Measurements from ENCODE around the gene CPNE9.

CPNE9 gene

DNA sequence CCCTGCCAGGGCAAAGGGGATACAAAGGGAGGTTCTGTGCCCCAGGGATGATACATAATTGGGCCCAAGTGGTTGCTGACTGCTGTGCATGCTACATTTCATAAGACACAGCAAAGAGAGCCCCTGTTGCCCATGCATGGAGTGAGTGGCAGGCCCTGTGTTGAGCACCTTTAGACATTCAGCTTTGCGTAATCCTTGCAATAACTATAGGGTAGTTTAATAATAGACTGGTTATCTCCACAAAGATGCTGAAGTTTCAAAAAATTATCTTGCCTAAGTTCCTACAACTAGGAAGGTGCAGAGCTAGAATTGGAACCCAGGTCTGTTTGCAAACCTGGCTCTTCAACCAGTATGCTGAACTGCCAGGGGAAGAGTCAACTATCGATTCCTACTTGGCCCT lies 44.4 kb downstream of the CPNE9 start:
- H4K20me1 ChIP-seq (ENCODE audit: low read depth, low read length): no peaks in the 10 kb centered on the region
- H3F3A ChIP-seq (ENCODE audit: insufficient read depth): peaks cover 12% of the 10 kb centered on the region; the same call in 1 of the 2 replicates
- no peak overlapping the region for H3K27ac ChIP-seq (ENCODE audit: low read depth, low read length)
- H3K4me2 ChIP-seq (ENCODE audit: low read depth, low read length, poor library complexity, severe bottlenecking): no peak overlapping the region
- no peak for TF ChIP-seq EZH2phosphoT487 (conservative IDR thresholded peaks at IDR 0.05; ENCODE audit: low read length)
- TF ChIP-seq, protein P1, sequence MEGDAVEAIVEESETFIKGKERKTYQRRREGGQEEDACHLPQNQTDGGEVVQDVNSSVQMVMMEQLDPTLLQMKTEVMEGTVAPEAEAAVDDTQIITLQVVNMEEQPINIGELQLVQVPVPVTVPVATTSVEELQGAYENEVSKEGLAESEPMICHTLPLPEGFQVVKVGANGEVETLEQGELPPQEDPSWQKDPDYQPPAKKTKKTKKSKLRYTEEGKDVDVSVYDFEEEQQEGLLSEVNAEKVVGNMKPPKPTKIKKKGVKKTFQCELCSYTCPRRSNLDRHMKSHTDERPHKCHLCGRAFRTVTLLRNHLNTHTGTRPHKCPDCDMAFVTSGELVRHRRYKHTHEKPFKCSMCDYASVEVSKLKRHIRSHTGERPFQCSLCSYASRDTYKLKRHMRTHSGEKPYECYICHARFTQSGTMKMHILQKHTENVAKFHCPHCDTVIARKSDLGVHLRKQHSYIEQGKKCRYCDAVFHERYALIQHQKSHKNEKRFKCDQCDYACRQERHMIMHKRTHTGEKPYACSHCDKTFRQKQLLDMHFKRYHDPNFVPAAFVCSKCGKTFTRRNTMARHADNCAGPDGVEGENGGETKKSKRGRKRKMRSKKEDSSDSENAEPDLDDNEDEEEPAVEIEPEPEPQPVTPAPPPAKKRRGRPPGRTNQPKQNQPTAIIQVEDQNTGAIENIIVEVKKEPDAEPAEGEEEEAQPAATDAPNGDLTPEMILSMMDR (IDR thresholded peaks at IDR 0.05; ENCODE audit: insufficient read depth, low read length, poor library complexity, severe bottlenecking): no peak
- no peaks in the 10 kb centered on the region for H3K9me3 ChIP-seq (ENCODE audit: insufficient read depth, low read length)
- no peaks in the 10 kb centered on the region for H3K36me3 ChIP-seq (ENCODE audit: low read length)
- no peak overlapping the region for H3K4me3 ChIP-seq (ENCODE audit: insufficient read depth, low read length, poor library complexity, severe bottlenecking)
- H3K9ac ChIP-seq (ENCODE audit: low read length): no peak overlapping the region
- H2AFZ ChIP-seq (ENCODE audit: low read depth, low read length, severe bottlenecking): no peak overlapping the region
- H3K27me3 ChIP-seq (ENCODE audit: low read length): no peaks in the 10 kb centered on the region
- peaks cover 20% of the 10 kb centered on the region for H3K79me2 ChIP-seq (ENCODE audit: insufficient read depth, low read length)
- no peaks in the 10 kb centered on the region for H3K9me2 ChIP-seq (replicated peaks; ENCODE audit: insufficient read depth, low read length)

DNA sequence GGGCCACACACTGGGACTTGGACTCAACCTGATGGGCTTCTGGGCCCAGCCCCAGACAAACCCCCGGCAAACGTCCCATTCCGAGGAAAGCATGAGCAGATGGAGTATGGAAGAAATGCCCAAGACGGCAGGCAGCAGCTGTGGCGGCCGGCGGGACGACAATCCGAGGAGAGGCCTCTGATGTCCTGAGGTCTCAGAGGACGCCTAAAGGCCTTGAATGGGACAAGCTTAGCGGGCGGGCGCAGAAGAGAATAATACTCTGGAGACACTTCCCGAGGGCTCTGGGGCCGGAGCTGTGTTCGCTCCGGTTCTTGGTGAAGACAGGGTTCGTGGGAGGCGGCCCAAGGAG lies 45.6 kb downstream of the CPNE9 start:
- Histone ChIP-seq H3K9me2 (replicated peaks; ENCODE audit: insufficient read depth, low read length) (no peaks in the 10 kb centered on the region), H3K27me3 (ENCODE audit: low read length) (no peaks in the 10 kb centered on the region), H4K20me1 (ENCODE audit: low read depth, low read length) (no peaks in the 10 kb centered on the region), H3K4me2 (ENCODE audit: low read depth, low read length, poor library complexity, severe bottlenecking) (peak overlapping the region; percentile 85), H3K27ac (ENCODE audit: low read depth, low read length) (peak overlapping the region; percentile 89), H3K36me3 (ENCODE audit: low read length) (no peaks in the 10 kb centered on the region), H3F3A (ENCODE audit: insufficient read depth) (peaks cover 12% of the 10 kb centered on the region; the same call in 1 of the 2 replicates), H3K9ac (ENCODE audit: low read length) (peak overlapping the region; percentile 81), H3K4me3 (ENCODE audit: insufficient read depth, low read length, poor library complexity, severe bottlenecking) (peak overlapping the region; percentile 53), H2AFZ (ENCODE audit: low read depth, low read length, severe bottlenecking) (peak overlapping the region; percentile 67), H3K9me3 (ENCODE audit: insufficient read depth, low read length) (no peaks in the 10 kb centered on the region), H3K79me2 (ENCODE audit: insufficient read depth, low read length) (peaks cover 20% of the 10 kb centered on the region)
- TF ChIP-seq, protein P1 (IDR thresholded peaks at IDR 0.05; ENCODE audit: insufficient read depth, low read length, poor library complexity, severe bottlenecking): no peak
- no peak for TF ChIP-seq EZH2phosphoT487 (conservative IDR thresholded peaks at IDR 0.05; ENCODE audit: low read length)

DNA sequence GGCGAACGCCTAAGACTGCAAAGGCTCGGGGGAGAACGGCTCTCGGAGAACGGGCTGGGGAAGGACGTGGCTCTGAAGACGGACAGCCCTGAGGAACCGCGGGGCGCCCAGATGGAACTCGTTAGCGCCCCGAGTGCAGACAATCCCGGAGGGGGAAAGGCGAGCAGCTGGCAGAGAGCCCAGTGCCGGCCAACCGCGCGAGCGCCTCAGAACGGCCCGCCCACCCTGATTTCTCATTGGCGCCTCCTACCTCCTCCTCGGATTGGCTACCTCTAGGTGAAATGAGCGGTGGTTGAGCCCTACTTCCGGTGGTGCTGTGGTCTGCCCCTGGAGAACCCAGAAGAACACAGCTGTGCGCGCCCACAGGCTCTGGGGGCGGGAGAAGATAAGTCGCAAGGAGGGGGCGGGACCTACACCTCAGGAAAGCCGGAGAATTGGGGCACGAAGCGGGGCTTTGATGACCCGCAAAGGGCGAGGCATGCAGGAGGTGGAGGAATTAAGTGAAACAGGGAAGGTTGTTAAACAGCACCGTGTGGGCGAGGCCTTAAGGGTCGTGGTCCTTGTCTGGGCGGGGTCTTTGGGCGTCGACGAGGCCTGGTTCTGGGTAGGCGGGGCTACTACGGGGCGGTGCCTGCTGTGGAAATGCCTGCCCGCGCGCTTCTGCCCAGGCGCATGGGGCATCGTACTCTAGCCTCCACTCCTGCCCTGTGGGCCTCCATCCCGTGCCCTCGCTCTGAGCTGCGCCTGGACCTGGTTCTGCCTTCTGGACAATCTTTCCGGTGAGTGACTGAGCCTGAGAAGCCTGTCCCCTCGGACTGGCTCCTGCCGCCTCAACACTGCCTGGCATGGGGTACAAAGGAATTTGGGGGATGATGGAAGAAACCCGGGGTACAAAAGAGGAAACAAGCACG lies 46.3 kb downstream of the CPNE9 start, which contains the start of gene OGG1:
TSS of gene OGG1 (plus strand) at position 308 of the 911 bp plus-strand sequence. CDS start at position 643, 335 bp downstream.
- H3K4me2 ChIP-seq (ENCODE audit: low read depth, low read length, poor library complexity, severe bottlenecking): peak within 1 kb of the TSS; percentile 85
- H3K9me2 ChIP-seq (replicated peaks; ENCODE audit: insufficient read depth, low read length): no peaks in the 10 kb centered on the region
- H3K79me2 ChIP-seq (ENCODE audit: insufficient read depth, low read length): peaks cover 20% of the 10 kb centered on the region
- H3F3A ChIP-seq (ENCODE audit: insufficient read depth): peaks cover 12% of the 10 kb centered on the region; the same call in 1 of the 2 replicates
- no peaks in the 10 kb centered on the region for H3K36me3 ChIP-seq (ENCODE audit: low read length)
- H3K4me3 ChIP-seq (ENCODE audit: insufficient read depth, low read length, poor library complexity, severe bottlenecking): peak within 1 kb of the TSS; percentile 90
- H4K20me1 ChIP-seq (ENCODE audit: low read depth, low read length): no peaks in the 10 kb centered on the region
- TF ChIP-seq, protein P1 (IDR thresholded peaks at IDR 0.05; ENCODE audit: insufficient read depth, low read length, poor library complexity, severe bottlenecking): no peak
- TF ChIP-seq EZH2phosphoT487 (conservative IDR thresholded peaks at IDR 0.05; ENCODE audit: low read length): no peak
- no peaks in the 10 kb centered on the region for H3K27me3 ChIP-seq (ENCODE audit: low read length)
- H3K9me3 ChIP-seq (ENCODE audit: insufficient read depth, low read length): no peaks in the 10 kb centered on the region
- peak within 1 kb of the TSS; percentile 81 for H3K9ac ChIP-seq (ENCODE audit: low read length)
- peak within 1 kb of the TSS; percentile 89 for H3K27ac ChIP-seq (ENCODE audit: low read depth, low read length)
- H2AFZ ChIP-seq (ENCODE audit: low read depth, low read length, severe bottlenecking): peak within 1 kb of the TSS; percentile 67

Measured in SU-DHL-6 (cell line).